Keratinocyte (primary cell): ENCODE results near the gene FBXW5. TPM values are rescaled to one million over a fixed set of nuclear protein-coding genes. Genes with fewer than 3 reads are reported as not detected.

Experiments used
- DNase-seq: peaks from one replicate; pipeline ENCODE4 v3.0.0-alpha.2; 2011; ENCODE audit warnings: low read depth, missing footprints, low spot score
- FAIRE-seq: peaks from 2 replicates; lab custom pipeline; 2011; peaks lifted over from hg19 to GRCh38; lab: Jason Lieb, UNC
- H2AFZ ChIP-seq: 2 replicates; pipeline ENCODE4 v1.6.0; 2012; ENCODE audit warnings: low read length, control low read depth, inconsistent platforms; ENCODE audit not compliant: control insufficient read depth
- H3K27ac ChIP-seq: 2 replicates; pipeline ENCODE4 v1.5.1; 2011; ENCODE audit warnings: low read length; ENCODE audit not compliant: control insufficient read depth, insufficient read depth
- H3K27me3 ChIP-seq: 3 replicates; pipeline ENCODE4 v1.6.0; 2011; ENCODE audit warnings: low read length; ENCODE audit not compliant: control insufficient read depth, insufficient read depth; ENCODE audit errors: extremely low read depth
- H3K36me3 ChIP-seq, 2 experiments: 2 replicates in 1 of 2; 3 replicates in 1 of 2; pipeline ENCODE4 v1.5.1; 2011; ENCODE audit warnings: low read length in 2 of 2, mild to moderate bottlenecking in 1 of 2; ENCODE audit not compliant: control insufficient read depth in 2 of 2, insufficient read depth in 2 of 2; ENCODE audit errors: extremely low read depth in 1 of 2
- H3K4me1 ChIP-seq: 3 replicates; pipeline ENCODE4 v1.5.1; 2011; ENCODE audit warnings: low read length; ENCODE audit not compliant: control insufficient read depth, insufficient read depth; ENCODE audit errors: extremely low read depth
- H3K4me2 ChIP-seq: 3 replicates; pipeline ENCODE4 v1.6.0; 2011; ENCODE audit warnings: low read depth, low read length; ENCODE audit not compliant: control insufficient read depth, insufficient read depth; ENCODE audit errors: extremely low read depth
- H3K4me3 ChIP-seq, 3 experiments: fragments of 200-600 bp in 1 of 3; sonication (generic) in 1 of 3; 2 replicates in 2 of 3; 3 replicates in 1 of 3; pipeline ENCODE4 v1.5.1; 2011 to 2016; ENCODE audit warnings: low read length in 3 of 3, mild to moderate bottlenecking in 3 of 3, control low read depth in 2 of 3, inconsistent platforms in 1 of 3, low read depth in 1 of 3, mixed read lengths in 1 of 3, mixed run types in 1 of 3, moderate library complexity in 1 of 3; ENCODE audit not compliant: control insufficient read depth in 2 of 3, insufficient read depth in 2 of 3; ENCODE audit errors: extremely low read depth in 1 of 3
- H3K79me2 ChIP-seq: 2 replicates; pipeline ENCODE4 v1.6.0; 2012; ENCODE audit warnings: low read length; ENCODE audit not compliant: control insufficient read depth, insufficient read depth
- H3K9ac ChIP-seq: 3 replicates; pipeline ENCODE4 v1.6.0; 2011; ENCODE audit warnings: low read length; ENCODE audit not compliant: control insufficient read depth, insufficient read depth; ENCODE audit errors: extremely low read depth
- H3K9me1 ChIP-seq: 3 replicates; pipeline ENCODE4 v1.6.0; 2011; ENCODE audit warnings: low read length; ENCODE audit not compliant: control insufficient read depth, insufficient read depth; ENCODE audit errors: extremely low read depth
- H3K9me3 ChIP-seq: 2 replicates; pipeline ENCODE4 v1.5.1; 2012; ENCODE audit warnings: low read depth, low read length; ENCODE audit not compliant: control insufficient read depth
- H4K20me1 ChIP-seq: 3 replicates; pipeline ENCODE4 v1.6.0; 2011; ENCODE audit warnings: low read length; ENCODE audit not compliant: control insufficient read depth, insufficient read depth; ENCODE audit errors: extremely low read depth
- EZH2 ChIP-seq: IDR thresholded peaks from one replicate; pipeline ENCODE4 v1.6.1; 2012; ENCODE audit warnings: inconsistent platforms, mild to moderate bottlenecking, low read length, moderate library complexity
- dilution Hi-C: fragments of 300-500 bp; cut with MboI; formaldehyde crosslinking; loops from one replicate; pipeline ENCODE4 v1.7.0; 2020; ENCODE audit warnings: low sequenced_read_pairs; ENCODE audit not compliant: extremely low pct_ligation_motif_present
- polyA plus RNA-seq, 5 experiments: library from polyadenylated mRNA; depleted of rRNA in 3 of 5; stranded (reverse) in 3 of 5; stranded (forward) in 1 of 5; unstranded in 1 of 5; fragments of >200 nt; gene quantifications; 1 replicate in 1 of 5; 2 replicates in 3 of 5; 3 replicates in 1 of 5; pipeline versions ENCODE4 v1.2.1 to v1.2.3, GENCODE V29; 2011 to 2012; ENCODE audit warnings: missing spikeins in 2 of 5, low read depth in 1 of 5, low replicate concordance in 1 of 5
- TF ChIP-seq, protein P1 (sequence below), 3 experiments: IDR thresholded peaks in 1 of 3; conservative IDR thresholded peaks in 1 of 3; optimal IDR thresholded peaks in 1 of 3; 2 replicates in 2 of 3; 3 replicates in 1 of 3; pipeline versions ENCODE3 to v1.5.1; 2011; ENCODE audit warnings: low read length in 3 of 3, mild to moderate bottlenecking in 3 of 3, moderate library complexity in 2 of 3, control low read depth in 1 of 3, inconsistent platforms in 1 of 3; ENCODE audit not compliant: insufficient read depth in 2 of 3; ENCODE audit errors: extremely low read depth in 1 of 3

The FBXW5 gene
- polyA plus RNA-seq, 1 donor (not counting 4 experiments of a cell fraction or from before 2014, with no cell fraction given), result 23.0 TPM

DNA sequence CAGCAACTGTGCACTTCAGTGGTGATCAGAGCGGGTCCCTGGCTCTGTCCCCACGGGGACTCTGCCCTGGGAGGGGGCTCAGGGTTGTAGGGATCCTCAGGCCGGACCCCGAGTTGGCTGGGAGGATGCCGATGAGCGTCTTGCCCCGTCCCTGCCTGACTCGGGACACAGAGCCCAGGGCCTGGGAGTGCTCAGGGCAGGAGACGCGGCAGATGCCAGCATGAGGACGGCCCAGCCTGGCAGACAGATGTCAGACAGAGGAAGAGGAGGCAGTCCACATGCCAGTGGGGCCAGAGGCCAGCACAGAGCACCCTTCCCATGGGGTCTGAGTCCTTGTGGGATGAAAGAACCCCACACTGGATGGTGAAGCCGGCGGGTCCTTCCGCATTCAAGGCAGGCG is 18.8 kb upstream of the FBXW5 start:
- no peak overlapping the region for H3K27ac ChIP-seq
- no peak for FAIRE-seq
- dilution Hi-C loops, result no loop called here

GRCh38 chr9:136962701-136963248 is 18.2 kb upstream of the FBXW5 start:
- H3K9ac ChIP-seq, result no peak overlapping the region
- H3K9me3 ChIP-seq, result no peaks in the 10 kb centered on the region
- DNase-seq (no peak), FAIRE-seq (no peak)
- H2AFZ ChIP-seq, result no peak overlapping the region
- H3K4me3 ChIP-seq, result no peak overlapping the region
- no peak overlapping the region for H3K27ac ChIP-seq
- TF ChIP-seq EZH2, result no peak
- TF ChIP-seq, protein P1, sequence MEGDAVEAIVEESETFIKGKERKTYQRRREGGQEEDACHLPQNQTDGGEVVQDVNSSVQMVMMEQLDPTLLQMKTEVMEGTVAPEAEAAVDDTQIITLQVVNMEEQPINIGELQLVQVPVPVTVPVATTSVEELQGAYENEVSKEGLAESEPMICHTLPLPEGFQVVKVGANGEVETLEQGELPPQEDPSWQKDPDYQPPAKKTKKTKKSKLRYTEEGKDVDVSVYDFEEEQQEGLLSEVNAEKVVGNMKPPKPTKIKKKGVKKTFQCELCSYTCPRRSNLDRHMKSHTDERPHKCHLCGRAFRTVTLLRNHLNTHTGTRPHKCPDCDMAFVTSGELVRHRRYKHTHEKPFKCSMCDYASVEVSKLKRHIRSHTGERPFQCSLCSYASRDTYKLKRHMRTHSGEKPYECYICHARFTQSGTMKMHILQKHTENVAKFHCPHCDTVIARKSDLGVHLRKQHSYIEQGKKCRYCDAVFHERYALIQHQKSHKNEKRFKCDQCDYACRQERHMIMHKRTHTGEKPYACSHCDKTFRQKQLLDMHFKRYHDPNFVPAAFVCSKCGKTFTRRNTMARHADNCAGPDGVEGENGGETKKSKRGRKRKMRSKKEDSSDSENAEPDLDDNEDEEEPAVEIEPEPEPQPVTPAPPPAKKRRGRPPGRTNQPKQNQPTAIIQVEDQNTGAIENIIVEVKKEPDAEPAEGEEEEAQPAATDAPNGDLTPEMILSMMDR (optimal IDR thresholded peaks at IDR 0.05 in 1 of 3, IDR thresholded peaks at IDR 0.05 in 1 of 3, conservative IDR thresholded peaks at IDR 0.05 in 1 of 3; ENCODE audit: extremely low read depth in 1 of 3, insufficient read depth in 2 of 3, low read length in 3 of 3), result no peak
- dilution Hi-C loops, result no loop called here
- H3K36me3 ChIP-seq, result no peaks in the 10 kb centered on the region
- H3K4me1 ChIP-seq, result peaks cover 8% of the 10 kb centered on the region
- no peaks in the 10 kb centered on the region for H4K20me1 ChIP-seq
- no peaks in the 10 kb centered on the region for H3K9me1 ChIP-seq
- H3K27me3 ChIP-seq, result peaks cover 5% of the 10 kb centered on the region
- H3K4me2 ChIP-seq, result no peak overlapping the region
- no peaks in the 10 kb centered on the region for H3K79me2 ChIP-seq

More for the DNA sequence above, 18.8 kb upstream of the FBXW5 start:
- Histone ChIP-seq H3K79me2 (no peaks in the 10 kb centered on the region), H3K9me1 (no peaks in the 10 kb centered on the region), H3K9me3 (no peaks in the 10 kb centered on the region), H4K20me1 (no peaks in the 10 kb centered on the region), H3K27me3 (no peaks in the 10 kb centered on the region), H2AFZ (no peak overlapping the region), H3K4me3 (no peak overlapping the region), H3K4me1 (peaks cover 8% of the 10 kb centered on the region), H3K36me3 (no peaks in the 10 kb centered on the region), H3K4me2 (no peak overlapping the region), H3K9ac (no peak overlapping the region)
- DNase-seq, result no peak
- TF ChIP-seq EZH2, result no peak
- TF ChIP-seq, protein P1 (optimal IDR thresholded peaks at IDR 0.05 in 1 of 3, IDR thresholded peaks at IDR 0.05 in 1 of 3, conservative IDR thresholded peaks at IDR 0.05 in 1 of 3; ENCODE audit: extremely low read depth in 1 of 3, insufficient read depth in 2 of 3, low read length in 3 of 3), result no peak
